NCI-H345 treated with DMSO at 0.1 percent for 48 hours (cell line): ENCODE data around the gene TRIM71.
"Not testable (repeated sequence)": the region's sequence is repeated elsewhere in the genome, so short reads cannot be mapped to it uniquely, and the experiment has no call there.

Experiments
- DNase-seq: peaks from one replicate; lab custom pipeline; 2025; ENCODE audit not compliant: unreplicated experiment; lab: John Stamatoyannopoulos, UW

TRIM71 gene

DNA sequence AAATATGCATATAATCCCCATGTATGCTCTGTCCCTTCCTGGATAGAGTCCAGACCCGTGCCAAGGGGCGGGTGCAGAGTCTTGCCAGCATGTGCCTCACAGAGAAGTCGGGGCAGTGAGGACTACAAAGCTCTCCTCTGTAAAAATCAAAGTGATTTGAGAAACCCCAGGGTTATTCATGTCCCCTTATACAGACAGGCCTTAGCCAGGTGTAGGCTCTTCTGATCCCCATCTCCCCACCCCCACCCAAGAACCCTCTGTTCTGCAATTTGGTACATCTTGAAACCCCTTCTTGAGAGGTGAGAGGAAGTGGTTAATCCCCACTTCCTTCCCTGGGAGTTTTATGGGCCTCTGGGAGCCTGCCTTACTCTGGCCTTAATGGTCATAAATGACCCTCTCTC, 24.7 kb downstream of the TRIM71 start:
- no peak for DNase-seq

DNA sequence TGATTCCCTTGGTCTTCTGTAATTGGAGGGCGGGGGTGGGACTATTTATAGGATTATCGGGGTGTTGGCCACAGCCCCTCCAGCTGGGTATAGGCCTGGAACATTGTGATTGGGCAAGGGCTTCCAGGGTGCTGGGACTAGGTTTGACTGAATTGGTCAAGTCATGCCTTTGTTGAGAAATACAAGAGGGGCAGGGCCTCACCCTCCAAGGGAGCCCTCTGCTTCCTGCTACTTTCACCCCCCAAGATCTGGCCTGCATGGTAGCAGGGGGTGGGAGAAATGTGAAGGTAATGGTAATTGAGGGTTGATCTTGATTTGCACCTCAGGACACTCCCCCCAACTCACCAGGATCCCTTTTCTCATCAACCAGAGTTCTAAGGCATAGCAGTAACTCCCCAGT, 25.2 kb downstream of the TRIM71 start:
- DNase-seq, result no peak

DNA sequence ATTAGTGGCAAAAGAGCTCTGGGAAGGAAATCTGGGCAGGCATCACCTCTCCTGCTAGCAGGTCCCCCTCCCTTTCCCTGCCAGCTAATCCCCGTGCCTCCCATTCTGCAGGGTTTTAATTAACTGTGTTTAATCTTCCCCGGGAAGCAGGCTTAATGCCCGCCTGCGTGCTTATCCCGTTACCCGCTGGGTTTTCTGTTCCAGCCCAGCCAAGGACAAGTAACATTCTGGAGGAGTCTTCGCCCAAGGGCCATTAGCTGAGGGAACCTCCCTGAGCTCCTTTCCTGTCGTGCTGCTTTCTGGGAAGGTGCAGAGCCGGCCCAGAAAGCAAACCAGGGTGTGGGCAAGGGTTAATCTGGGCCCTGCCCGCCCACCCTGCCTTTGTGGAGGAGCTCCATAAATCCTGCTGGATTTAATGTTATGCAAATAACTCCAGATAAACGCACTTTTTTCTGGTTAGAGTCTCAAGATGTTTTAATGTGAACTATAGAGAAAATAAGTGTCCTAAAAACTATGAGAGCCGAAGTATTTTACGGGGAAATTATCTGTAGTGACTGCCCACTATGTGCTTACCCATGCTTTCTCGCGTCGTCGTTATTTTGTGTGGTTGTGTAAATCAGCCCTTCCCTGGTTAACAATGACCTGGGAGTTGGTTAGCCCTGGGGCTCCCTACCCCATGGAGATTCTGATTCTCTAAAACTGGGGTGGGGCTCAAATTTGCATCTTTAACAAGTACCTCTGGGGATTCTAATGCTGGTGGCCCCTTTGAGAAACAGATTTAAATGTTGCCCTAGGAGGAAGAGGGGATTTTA, 25.9 kb downstream of the TRIM71 start:
- DNase-seq, result no peak

DNA sequence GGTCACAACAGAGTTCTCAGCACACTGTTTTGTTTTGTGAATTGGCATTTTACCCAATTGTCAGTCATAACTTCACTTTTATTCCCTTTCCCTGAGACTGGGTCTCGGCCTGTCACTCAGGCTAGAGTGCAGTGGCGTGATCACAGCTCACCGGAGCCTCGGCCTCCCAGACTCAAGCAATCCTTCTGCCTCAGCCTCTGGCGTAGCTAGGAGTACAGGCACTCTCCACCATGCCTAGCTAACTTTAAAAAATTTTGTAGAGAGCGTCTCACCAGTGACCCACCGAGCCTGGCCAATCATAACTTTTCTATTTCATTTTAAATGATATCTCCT, 26.5 kb downstream of the TRIM71 start:
- DNase-seq, result no peak

DNA sequence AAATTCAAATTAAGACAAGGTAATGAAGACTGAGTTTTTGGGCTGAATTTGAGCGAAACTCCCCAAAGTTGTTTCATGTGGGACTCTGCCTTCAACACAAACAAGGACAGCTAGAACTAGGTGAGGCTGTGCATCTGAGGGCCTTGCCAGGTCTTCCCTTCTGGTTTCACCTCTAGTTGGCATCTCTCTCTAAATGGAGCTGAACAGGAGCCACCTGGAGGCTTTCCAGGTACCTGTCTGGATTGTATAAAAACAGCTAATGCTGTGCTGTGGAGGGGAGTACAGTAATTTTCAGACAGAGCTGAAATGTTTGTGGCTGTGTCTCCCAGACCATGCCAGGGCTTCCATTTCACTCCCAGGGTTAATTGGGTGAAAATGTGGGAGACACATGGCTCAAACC, 27.1 kb downstream of the TRIM71 start:
- no peak for DNase-seq

DNA sequence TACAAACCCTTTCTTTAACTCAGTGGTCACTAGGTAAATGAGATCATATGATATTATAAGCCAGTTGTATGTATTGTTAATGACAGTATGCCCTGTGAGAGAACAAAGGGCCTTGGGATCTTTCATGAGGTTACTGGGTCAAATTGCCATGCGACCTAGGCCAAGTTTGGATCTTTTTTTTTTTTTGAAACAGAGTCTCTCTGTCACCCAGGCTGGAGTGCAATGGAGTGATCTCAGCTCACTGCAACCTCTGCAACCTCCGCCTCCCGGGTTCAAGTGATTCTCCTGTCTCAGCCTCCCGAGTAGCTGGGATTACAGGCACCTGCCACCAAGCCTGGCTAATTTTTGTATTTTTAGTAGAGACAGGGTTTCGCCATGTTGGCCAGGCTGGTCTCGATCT, 27.7 kb downstream of the TRIM71 start:
- not testable (repeated sequence) for DNase-seq

DNA sequence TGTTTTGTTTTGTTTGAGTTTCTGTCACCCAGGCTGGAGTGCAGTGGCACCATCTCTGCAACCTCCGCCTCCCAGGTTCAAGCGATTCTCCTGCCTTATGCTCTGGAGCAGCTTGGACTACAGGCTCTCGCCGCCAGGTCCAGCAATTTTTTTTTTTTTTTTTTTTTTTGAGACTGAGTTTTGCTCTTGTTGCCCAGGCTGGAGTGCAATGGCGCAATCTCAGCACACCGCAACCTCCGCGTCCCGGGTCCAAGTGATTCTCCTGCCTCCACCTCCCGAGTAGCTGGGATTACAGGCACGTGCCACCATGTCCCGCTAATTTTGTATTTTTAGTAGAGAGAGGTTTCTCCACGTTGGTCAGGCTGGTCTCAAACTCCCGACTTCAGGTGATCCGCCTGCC, 29.2 kb downstream of the TRIM71 start:
- DNase-seq, result not testable (repeated sequence)

DNA sequence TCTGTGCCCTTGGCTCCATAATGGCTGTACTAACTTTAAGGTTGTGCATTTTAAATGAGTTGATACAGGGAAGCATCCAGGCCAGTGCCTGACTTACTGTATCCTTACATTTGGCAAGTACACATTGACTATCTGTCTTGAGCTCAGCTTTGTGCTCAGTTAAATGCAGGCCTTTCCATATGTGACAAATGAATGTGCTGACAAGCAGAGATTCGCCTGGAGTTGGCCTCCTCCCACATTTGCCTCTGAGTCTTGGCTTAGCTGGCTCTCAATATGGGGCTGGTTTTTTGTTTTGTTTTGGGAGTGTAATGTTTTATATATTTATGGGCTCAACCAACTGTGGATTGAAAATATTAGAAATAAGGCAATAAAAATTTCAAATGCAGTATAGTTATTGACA, 29.7 kb downstream of the TRIM71 start:
- no peak for DNase-seq

DNA sequence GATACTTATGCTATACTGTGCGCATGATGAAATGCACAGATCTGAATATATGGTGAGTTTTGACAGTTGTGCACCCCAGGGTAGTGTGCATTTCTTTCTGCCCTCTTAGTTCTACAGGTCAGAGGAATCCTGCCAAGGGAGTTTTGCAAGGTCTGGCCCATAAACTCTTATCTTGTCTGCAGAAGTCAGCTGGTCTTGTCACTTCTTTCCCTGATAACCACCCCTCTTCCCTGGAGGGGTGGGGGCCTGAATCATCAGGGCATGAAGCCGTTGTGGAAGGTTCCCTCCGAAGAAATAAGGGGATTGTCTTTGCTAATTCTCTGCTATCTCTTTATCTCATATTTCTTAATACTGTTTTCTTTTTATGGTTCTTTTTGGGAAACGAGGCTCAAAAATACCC, 30.4 kb downstream of the TRIM71 start:
- DNase-seq, result no peak

DNA sequence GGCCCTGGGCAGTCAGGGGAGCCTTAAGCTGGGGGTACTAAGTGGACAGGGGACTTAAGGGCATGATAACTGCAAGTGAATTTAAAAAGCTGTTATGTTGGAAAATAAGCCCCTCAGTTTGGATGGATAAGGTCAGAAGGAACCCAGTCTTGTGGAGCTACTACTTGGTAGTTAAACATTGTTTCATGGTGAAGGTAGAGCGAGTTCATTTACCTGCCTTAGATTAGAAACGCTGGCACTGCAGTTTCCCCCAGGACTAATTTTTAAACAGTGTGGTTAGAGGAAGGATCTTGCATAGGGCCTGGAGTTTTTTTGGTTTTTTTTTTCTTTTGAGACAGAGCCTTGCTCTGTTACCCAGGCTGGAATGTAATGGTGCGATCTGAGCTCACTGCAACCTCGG, 31.2 kb downstream of the TRIM71 start:
- DNase-seq, result no peak

DNA sequence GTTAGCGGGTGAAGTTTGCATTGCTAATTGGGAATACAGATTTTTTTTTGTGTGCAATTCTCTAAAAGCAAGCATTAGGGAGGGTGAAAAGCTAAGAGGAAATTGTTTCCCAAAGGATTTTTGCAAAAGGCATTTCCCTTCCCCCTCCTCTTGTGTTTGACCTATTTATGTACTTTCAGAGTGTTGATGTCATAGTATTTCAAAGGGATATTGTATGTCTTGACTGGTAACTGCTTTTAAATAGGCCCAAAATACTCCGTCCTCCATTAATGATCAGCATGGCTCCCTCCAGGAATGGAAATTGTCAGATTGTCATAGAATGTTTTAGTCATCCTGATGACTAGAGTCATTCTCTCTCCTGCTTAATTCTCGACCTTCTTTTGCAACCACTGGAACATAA, 32.4 kb downstream of the TRIM71 start:
- no peak for DNase-seq

DNA sequence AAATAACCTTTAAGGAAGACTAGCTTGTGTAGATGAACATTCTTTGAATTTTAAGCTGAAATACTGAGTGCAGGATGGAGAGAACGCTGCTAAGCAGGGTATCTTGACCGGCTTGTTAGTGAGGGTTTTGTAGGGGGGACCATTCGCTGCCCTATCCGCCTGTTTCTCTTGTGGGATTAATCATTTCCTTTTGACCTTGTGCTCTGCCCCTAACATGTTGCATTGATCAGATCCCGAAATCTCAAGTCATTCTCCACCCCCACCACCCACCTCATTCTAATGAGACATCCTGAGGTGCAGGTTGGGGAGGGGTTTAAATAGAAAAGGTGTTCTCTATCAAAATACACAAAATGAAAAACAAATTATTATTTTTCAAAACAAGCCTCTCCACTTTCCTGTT, 32.8 kb downstream of the TRIM71 start:
- DNase-seq, result no peak

DNA sequence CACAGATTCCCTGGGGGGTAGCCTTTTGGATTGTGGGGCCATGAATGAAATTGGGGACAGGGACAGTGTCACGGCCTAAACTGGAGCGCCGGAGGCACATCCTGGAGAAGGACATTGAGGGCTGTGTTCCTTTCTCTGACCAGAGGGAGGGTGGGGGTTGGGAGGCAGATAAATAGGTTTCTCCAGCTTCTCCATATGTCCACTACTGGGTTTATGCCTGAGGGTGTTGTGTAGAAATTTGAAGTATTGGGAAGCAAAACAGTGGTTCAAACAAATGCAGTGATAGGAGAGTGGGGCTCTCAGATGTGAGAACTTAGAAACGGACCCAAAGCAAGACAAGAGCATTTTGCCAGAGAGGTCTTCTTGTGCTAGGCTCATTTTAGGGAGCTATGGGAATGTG, 34.3 kb downstream of the TRIM71 start:
- DNase-seq, result no peak

DNA sequence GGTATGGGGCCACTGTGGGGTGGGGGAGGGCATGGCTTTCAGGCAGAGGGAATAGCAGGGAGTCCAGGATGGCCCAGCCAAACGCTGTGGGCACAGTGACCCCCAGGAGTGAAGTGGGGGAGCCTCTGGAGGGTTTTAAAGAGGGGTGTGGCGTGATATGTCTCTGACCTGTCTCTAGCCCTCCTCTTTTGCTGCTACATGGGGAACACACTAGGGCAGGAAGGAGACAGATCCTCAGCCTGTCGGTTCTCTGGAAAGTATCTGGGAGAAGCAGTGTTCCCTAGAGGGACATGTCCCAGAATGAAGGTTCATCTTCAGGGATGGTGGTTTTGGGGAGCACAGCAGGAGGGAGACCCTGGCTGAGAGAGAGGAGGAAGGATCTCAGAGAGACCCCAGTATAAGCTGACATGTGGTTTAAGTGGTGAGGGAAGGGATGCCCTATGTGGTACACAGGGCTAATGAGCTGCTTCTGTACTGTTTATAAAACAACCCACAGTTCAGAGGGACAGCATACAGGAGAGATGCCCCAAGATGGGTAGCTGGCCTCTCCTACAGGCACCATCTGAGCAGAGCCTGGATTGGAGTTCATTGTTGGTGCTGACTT, 37.7 kb downstream of the TRIM71 start:
- no peak for DNase-seq

DNA sequence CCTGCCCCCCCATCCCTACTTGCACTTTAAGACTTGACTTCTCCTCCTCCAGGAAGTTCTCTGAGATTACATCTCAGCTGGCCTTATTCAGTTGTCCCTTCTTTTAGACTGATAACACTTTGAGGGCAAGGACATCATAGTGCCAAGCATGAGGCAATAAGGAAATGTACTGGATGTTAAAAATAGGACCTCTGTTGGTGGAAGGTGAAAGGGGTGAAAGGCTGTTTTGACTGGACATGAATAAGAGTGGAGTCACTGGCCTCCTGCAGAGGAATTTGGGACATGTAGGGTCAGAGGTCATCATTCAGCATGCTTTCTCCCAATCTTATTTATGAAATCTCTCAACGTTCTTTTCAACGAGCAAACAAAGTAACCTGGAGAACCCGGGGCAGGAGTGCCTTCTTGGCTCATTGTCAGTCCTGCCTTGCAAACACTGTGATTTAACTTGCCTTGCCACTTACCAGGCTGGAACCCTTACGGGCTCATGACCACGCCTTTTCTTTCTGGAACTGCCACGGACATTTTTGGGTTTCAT, 38.6 kb downstream of the TRIM71 start:
- no peak for DNase-seq

DNA sequence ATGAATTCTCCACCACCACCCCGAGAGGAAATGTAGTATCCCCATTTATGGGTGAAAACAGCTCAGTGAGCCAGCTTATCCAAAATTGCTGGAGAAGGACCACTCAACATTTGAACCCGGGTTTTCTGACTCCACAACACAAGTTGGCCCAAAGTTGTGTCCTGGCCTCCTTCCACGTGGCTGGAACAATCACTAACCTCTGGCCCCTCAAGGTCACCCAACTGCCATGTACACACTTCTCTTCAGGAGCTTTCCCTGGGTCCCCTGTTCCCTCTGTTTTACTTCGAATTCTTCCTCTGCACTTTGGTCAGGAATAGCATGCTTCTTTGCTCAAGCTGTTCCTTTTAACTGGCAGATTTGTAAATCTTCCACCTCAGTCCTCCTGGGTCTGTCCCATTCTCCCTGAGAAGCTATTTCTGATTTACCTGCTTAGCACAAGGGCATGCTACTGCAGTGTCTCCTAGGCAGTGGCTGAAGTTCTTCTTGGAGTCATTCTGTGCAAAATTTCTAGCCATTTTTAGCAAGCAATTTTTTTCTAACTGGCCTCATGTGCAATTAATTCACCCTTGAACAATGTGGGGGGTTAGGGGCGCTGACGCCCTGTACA, 39.2 kb downstream of the TRIM71 start:
- no peak for DNase-seq

DNA sequence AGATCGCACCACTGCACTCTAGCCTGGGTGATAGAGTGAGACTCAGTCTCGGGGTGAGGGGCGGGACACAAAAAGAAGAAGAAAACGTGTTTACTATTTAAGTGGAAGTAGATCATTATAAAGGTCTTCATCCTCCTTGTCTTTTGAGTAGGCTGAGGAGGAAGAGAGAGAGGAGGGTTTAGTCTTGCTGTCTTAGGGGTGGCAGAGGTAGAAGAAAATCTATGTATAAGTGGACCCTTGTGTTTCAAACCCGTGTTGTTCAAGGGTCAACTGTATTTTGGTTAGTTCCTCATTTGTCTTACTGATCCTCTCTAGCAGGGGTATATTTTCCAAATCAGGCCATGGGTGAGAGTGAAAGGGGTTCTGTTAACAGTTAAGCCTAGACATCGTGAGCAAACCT, 40.1 kb downstream of the TRIM71 start:
- no peak for DNase-seq

DNA sequence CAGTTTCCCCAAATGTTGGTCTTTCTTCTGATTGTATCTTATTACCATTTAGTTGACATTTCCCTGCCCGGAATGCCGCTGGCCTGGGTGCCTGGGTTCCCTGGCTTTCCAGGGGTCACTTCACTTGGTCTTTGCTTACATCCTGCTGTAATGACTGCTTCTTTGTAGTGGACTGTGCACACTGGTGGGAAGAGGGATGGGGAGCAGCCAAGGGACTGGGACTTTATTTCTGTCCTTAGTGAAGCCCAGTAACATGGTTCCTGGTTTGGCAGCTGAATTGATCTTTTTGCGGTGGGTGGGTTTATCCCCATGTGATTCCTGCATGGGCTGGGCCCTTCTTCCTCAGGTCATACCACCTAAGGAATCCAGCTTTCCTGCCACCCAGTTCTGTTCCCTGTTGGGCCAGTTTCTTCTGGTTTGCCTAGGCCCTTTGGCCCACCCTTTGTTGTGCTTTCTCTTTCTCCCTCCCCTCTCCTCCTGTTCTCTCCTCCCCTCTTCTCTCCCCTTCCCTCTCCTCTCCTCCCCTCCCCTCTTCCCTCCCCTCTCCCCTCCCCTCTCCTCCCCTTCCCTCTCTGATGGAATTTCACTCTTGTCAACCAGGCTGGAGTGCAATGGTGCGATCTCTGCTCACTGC, 41.9 kb downstream of the TRIM71 start:
- DNase-seq, result no peak

DNA sequence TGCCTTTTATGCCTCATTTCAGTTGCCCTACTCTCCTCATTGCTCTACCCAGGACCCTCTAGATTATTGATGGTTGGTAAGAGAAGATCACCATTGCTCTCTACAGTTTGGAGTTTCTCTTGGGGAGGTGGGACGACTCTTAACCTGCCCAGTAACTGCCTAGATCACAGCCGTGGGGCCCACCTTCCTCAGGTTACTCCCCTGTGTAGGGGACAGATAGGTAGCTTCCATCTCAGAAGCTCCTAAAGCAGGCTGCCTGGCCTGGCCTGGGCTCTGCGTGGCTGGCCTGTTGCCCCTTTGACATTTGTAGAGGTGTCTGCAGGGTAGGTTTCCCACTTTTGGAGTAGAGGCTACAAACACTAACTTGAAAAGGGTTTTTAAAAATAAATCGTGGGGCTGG, 42.7 kb downstream of the TRIM71 start:
- no peak for DNase-seq

DNA sequence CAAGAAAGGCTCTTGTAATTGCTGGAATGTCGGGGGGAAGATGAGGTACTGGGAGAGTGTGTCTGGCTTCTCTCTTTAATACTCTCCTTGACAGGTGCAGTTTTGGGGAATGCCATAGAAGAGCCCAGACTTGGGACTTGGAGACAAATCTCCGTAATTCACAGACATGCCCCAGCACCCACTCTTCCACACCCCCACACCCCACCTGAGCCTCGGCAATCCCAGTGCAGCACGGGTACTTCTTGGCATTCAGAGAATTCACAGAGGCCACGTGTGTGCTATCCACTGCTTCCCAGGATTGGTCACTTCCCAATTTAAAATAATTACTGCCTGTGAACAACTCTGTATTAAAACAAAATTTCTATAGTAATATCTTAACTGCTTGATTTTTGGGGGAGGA, 43.9 kb downstream of the TRIM71 start:
- DNase-seq, result no peak

DNA sequence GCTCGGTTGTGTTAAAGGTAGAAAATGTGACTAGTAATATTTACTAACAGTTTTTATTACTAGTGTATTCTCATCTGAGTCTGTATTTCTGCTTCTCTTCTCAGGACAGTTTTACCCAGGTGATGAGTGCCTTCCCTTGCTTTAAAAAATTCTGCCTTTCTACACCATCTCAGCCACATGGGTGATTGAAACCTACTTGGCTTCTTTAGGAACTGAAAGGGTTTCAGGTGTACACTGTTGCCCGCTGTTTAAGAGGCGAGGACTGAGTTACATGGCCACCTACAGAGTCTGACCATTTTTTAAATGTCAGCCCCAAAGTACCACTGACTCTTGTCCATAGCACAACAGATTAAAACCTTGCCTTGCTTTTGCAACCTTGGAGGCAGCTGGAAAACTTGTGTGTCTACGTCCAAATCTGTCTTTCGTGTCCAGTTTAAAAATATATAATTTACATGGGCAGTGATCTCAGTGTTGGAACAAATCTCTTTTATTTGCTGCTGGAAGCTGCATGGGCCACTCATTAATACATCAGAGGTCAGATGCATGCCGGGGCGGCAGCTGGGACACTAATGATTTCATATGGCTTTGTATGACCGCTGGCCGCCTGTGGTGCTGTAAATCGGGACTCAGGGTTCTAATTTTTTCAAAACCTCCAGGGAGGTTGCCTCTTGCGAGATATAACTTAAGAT, 44.6 kb downstream of the TRIM71 start:
- DNase-seq, result no peak
